Measurements from ENCODE around the gene GSAP. TPM values are rescaled to one million over a fixed set of nuclear protein-coding genes. Genes with fewer than 3 reads are reported as not detected.

The GSAP gene
- total RNA-seq, 2 experiments from 2014 or later, result 0.55 TPM; not detected in 1

DNA sequence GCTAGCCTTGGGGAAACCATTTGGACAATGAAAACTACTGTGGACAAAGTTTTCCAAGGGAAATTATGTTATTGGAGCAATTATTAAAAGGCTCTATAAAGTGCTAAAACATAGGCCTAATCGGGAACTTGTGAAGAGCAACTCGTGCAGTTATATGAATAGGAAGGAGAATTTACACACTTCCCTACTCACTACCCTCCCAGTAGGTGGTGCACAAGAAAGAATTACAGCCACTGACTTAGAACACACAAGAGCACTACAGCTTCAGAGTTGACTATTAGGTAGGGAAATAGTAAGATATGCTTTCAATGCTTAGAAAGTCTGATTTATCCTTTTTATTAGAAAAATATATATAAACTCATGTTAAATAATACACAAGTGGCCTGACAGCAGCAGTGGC is 47.2 kb downstream of the GSAP start:
- Histone ChIP-seq H3K36me3 (ENCODE audit: insufficient read depth, low read length) (no peaks in the 10 kb centered on the region), H4K20me1 (ENCODE audit: insufficient read depth, low read length) (no peaks in the 10 kb centered on the region), H3K4me1 (ENCODE audit: insufficient read depth, low read length, poor library complexity, severe bottlenecking) (no peaks in the 10 kb centered on the region), H3K27ac (ENCODE audit: low read depth, low read length, poor library complexity, severe bottlenecking) (no peak overlapping the region), H2AFZ (ENCODE audit: low read length) (no peak overlapping the region), H3K4me2 (ENCODE audit: low read length) (no peak overlapping the region), H3K4me3 (ENCODE audit: low read depth, low read length, poor library complexity, severe bottlenecking) (no peak overlapping the region), H3K9me2 (ENCODE audit: insufficient read depth, low read length) (no peaks in the 10 kb centered on the region), H3K9me3 (ENCODE audit: low read length) (no peaks in the 10 kb centered on the region), H3K79me2 (ENCODE audit: insufficient read depth, low read depth, low read length) (no peaks in the 10 kb centered on the region)
- ChIA-PET CTCF (ENCODE audit: unreplicated experiment) (no interaction called here), POLR2A (no interaction called here)
- no peak for DNase-seq (ENCODE audit: low spot score)
- BruUV-seq (replicated peaks), result no TSS peak
- intact Hi-C loops (cut with micrococcal nuclease; ENCODE audit: unreplicated experiment), result no loop called here
- TF ChIP-seq, protein P1, sequence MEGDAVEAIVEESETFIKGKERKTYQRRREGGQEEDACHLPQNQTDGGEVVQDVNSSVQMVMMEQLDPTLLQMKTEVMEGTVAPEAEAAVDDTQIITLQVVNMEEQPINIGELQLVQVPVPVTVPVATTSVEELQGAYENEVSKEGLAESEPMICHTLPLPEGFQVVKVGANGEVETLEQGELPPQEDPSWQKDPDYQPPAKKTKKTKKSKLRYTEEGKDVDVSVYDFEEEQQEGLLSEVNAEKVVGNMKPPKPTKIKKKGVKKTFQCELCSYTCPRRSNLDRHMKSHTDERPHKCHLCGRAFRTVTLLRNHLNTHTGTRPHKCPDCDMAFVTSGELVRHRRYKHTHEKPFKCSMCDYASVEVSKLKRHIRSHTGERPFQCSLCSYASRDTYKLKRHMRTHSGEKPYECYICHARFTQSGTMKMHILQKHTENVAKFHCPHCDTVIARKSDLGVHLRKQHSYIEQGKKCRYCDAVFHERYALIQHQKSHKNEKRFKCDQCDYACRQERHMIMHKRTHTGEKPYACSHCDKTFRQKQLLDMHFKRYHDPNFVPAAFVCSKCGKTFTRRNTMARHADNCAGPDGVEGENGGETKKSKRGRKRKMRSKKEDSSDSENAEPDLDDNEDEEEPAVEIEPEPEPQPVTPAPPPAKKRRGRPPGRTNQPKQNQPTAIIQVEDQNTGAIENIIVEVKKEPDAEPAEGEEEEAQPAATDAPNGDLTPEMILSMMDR (conservative IDR thresholded peaks at IDR 0.05; ENCODE audit: low read length), result peak; percentile 28; the same call in 1 of the 2 replicates
- TF ChIP-seq EZH2phosphoT487 (IDR thresholded peaks at IDR 0.05; ENCODE audit: borderline replicate concordance, low read depth, low read length), result no peak

DNA sequence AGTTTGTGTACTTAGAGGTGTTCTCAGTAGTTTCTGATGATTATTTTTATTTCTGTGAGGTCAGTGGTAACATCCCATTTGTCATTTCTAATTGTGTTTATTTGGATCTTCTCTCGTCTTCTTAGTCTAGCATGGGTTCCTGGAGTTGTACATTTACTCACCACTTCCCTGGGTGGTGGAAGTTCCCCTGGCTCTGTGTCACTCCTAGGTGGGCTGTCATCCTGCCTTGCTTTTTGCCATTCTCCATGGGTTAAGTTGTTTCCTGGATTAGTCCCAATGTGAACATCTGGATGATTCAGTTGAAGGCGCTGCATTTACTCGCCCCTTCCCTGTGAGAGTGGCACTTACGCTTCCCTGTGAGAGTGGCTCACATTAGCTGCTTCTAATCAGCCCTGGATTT is 48.2 kb downstream of the GSAP start:
- no peak overlapping the region for H3K4me3 ChIP-seq (ENCODE audit: low read depth, low read length, poor library complexity, severe bottlenecking)
- H3K27ac ChIP-seq (ENCODE audit: low read depth, low read length, poor library complexity, severe bottlenecking), result no peak overlapping the region
- H3K9me3 ChIP-seq (ENCODE audit: low read length), result no peaks in the 10 kb centered on the region
- H3K9me2 ChIP-seq (ENCODE audit: insufficient read depth, low read length), result no peaks in the 10 kb centered on the region
- no peaks in the 10 kb centered on the region for H3K4me1 ChIP-seq (ENCODE audit: insufficient read depth, low read length, poor library complexity, severe bottlenecking)
- intact Hi-C loops (cut with micrococcal nuclease; ENCODE audit: unreplicated experiment), result no loop called here
- CTCF ChIA-PET (ENCODE audit: unreplicated experiment), result no interaction called here
- no peak overlapping the region for H3K4me2 ChIP-seq (ENCODE audit: low read length)
- BruUV-seq (replicated peaks), result no TSS peak
- no peak for DNase-seq (ENCODE audit: low spot score)
- no peak overlapping the region for H2AFZ ChIP-seq (ENCODE audit: low read length)
- POLR2A ChIA-PET, result no interaction called here
- TF ChIP-seq, protein P1 (conservative IDR thresholded peaks at IDR 0.05; ENCODE audit: low read length), result no peak
- TF ChIP-seq EZH2phosphoT487 (IDR thresholded peaks at IDR 0.05; ENCODE audit: borderline replicate concordance, low read depth, low read length), result no peak
- no peaks in the 10 kb centered on the region for H3K36me3 ChIP-seq (ENCODE audit: insufficient read depth, low read length)
- no peaks in the 10 kb centered on the region for H3K79me2 ChIP-seq (ENCODE audit: insufficient read depth, low read depth, low read length)
- H4K20me1 ChIP-seq (ENCODE audit: insufficient read depth, low read length), result no peaks in the 10 kb centered on the region

DNA sequence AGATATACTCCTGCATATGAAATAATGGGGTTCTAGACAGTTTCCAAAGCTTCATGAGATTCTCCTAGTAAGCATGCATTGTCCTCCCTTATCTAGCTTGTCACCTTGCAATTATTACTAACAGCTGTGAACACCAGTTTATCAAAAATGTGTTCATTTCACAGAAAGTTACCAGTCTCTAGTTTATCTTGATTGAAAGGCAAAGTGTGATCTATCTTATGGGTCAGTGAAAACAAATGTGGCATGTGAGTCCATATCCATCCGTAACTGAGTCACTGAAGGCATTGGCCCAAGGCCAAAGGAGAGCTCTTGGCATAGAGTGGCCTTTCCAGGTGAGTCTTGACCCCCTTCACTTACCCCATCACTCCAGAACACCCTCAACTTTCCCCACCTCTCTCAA is 53.2 kb downstream of the GSAP start:
- Histone ChIP-seq H3K9me2 (ENCODE audit: insufficient read depth, low read length) (no peaks in the 10 kb centered on the region), H3K79me2 (ENCODE audit: insufficient read depth, low read depth, low read length) (no peaks in the 10 kb centered on the region), H3K4me2 (ENCODE audit: low read length) (no peak overlapping the region), H3K4me3 (ENCODE audit: low read depth, low read length, poor library complexity, severe bottlenecking) (no peak overlapping the region), H2AFZ (ENCODE audit: low read length) (no peak overlapping the region), H4K20me1 (ENCODE audit: insufficient read depth, low read length) (no peaks in the 10 kb centered on the region), H3K27ac (ENCODE audit: low read depth, low read length, poor library complexity, severe bottlenecking) (no peak overlapping the region), H3K9me3 (ENCODE audit: low read length) (no peaks in the 10 kb centered on the region), H3K36me3 (ENCODE audit: insufficient read depth, low read length) (no peaks in the 10 kb centered on the region), H3K4me1 (ENCODE audit: insufficient read depth, low read length, poor library complexity, severe bottlenecking) (no peaks in the 10 kb centered on the region)
- no peak for TF ChIP-seq EZH2phosphoT487 (IDR thresholded peaks at IDR 0.05; ENCODE audit: borderline replicate concordance, low read depth, low read length)
- TF ChIP-seq, protein P1 (conservative IDR thresholded peaks at IDR 0.05; ENCODE audit: low read length), result no peak
- ChIA-PET POLR2A (interaction anchor here (1.2 kb wide), 1 partner anchor 12 kb away, joined by 3 read pairs; no protein-coding TSS in a partner anchor), CTCF (ENCODE audit: unreplicated experiment) (no interaction called here)
- no peak for DNase-seq (ENCODE audit: low spot score)
- intact Hi-C loops (cut with micrococcal nuclease; ENCODE audit: unreplicated experiment), result no loop called here
- no TSS peak for BruUV-seq (replicated peaks)

Data from OCI-LY7 (cell line).